Endothelial cell of umbilical vein (primary cell): ENCODE data around the gene OPTC.

Experiments used
- CTCF ChIP-seq, 2 donors: IDR thresholded peaks; 1 replicate in 1 of 2; 2 replicates in 1 of 2; pipeline ENCODE4 v1.5.1; 2011; ENCODE audit warnings: low read length in 2 of 2, mild to moderate bottlenecking in 2 of 2, moderate library complexity in 2 of 2, control low read depth in 1 of 2, inconsistent platforms in 1 of 2, low read depth in 1 of 2; ENCODE audit not compliant: insufficient read depth in 1 of 2; ENCODE audit errors: extremely low read depth in 1 of 2
- EZH2 ChIP-seq: IDR thresholded peaks from 2 replicates; pipeline ENCODE4 v1.6.1; 2012; ENCODE audit warnings: borderline replicate concordance, low read depth, mild to moderate bottlenecking, moderate library complexity, low read length, inconsistent platforms; ENCODE audit not compliant: severe bottlenecking
- GATA2 ChIP-seq: IDR thresholded peaks from 2 replicates; pipeline ENCODE4 v1.7.0; 2011; ENCODE audit warnings: low read depth, mild to moderate bottlenecking, moderate library complexity, mixed read lengths, low read length; ENCODE audit not compliant: insufficient read length, insufficient read depth
- JUN ChIP-seq: IDR thresholded peaks from 2 replicates; pipeline ENCODE4 v1.6.1; 2011; ENCODE audit warnings: borderline replicate concordance, low read depth; ENCODE audit not compliant: insufficient read length, insufficient read depth
- MAX ChIP-seq: IDR thresholded peaks from 2 replicates; pipeline ENCODE4 v1.6.1; 2011; ENCODE audit not compliant: insufficient read depth, insufficient read length
- MYC ChIP-seq: IDR thresholded peaks from one replicate; pipeline ENCODE4 v1.6.1; 2011; ENCODE audit warnings: mild to moderate bottlenecking, low read depth, low read length
- POLR2A ChIP-seq: IDR thresholded peaks from 2 replicates; pipeline ENCODE4 v1.6.1; 2012; ENCODE audit warnings: low read depth, mild to moderate bottlenecking, control low read depth, low read length
- POLR2AphosphoS5 ChIP-seq: IDR thresholded peaks from 2 replicates; pipeline ENCODE4 v1.6.1; 2012; ENCODE audit warnings: low read depth, mild to moderate bottlenecking, control low read depth, low read length, moderate library complexity; ENCODE audit not compliant: insufficient read depth

GRCh38 chr1:203536575-203536974 is 42.6 kb downstream of the OPTC start:
- no peak for TF ChIP-seq CTCF (IDR thresholded peaks at IDR 0.05; ENCODE audit: extremely low read depth in 1 of 2, insufficient read depth in 1 of 2, low read depth in 1 of 2, low read length in 2 of 2)
- TF ChIP-seq POLR2A: no peak
- TF ChIP-seq EZH2: no peak
- no peak for TF ChIP-seq POLR2AphosphoS5
- no peak for TF ChIP-seq MAX
- TF ChIP-seq GATA2: no peak
- TF ChIP-seq MYC: no peak
- no peak for TF ChIP-seq JUN
